GM20000 (cell line): ENCODE results near the gene UBXN11.

Source experiments
- DNase-seq: peaks from one replicate; pipeline ENCODE4 v3.0.0; 2012; ENCODE audit warnings: low spot score
- TF ChIP-seq, protein P1 (sequence below): IDR thresholded peaks from 2 replicates; pipeline ENCODE4 v1.5.1; 2012; ENCODE audit warnings: mild to moderate bottlenecking, control low read depth; ENCODE audit errors: extremely low read depth, missing control alignments

Gene UBXN11

DNA sequence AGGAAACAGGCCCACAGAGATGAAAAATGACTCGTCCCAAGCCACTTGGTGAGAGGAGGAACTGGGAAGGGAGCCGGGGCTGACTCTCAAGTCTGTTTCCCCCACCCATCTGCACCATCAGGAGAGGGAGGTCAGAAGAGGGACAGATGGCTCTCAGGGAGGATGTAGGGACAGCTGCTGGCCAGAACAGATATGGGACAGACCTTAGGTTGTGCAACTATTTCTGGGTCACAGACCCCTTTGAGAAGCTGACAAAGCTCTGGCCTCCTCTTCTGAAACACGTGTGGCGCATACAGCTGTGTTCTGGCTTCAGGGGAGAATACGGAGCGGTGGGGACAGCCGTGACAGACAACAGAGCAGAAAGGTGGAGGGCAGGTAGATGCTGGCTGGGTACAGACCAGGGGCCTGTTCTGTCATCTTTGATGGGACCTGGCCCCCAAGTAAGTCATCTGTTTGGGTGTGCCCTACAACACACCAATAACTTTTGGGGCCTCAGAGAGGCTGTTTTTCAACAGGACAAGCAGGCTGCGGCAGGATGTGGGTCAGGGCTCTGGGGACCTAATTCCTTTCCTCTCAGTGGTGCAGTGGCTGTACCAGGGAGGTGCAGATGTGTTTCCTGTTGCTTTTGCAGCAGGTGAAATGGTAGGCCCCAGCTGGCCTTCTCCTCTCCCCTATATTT lies 19.3 kb downstream of the UBXN11 start:
- DNase-seq, result peak; percentile 73
- TF ChIP-seq, protein P1, sequence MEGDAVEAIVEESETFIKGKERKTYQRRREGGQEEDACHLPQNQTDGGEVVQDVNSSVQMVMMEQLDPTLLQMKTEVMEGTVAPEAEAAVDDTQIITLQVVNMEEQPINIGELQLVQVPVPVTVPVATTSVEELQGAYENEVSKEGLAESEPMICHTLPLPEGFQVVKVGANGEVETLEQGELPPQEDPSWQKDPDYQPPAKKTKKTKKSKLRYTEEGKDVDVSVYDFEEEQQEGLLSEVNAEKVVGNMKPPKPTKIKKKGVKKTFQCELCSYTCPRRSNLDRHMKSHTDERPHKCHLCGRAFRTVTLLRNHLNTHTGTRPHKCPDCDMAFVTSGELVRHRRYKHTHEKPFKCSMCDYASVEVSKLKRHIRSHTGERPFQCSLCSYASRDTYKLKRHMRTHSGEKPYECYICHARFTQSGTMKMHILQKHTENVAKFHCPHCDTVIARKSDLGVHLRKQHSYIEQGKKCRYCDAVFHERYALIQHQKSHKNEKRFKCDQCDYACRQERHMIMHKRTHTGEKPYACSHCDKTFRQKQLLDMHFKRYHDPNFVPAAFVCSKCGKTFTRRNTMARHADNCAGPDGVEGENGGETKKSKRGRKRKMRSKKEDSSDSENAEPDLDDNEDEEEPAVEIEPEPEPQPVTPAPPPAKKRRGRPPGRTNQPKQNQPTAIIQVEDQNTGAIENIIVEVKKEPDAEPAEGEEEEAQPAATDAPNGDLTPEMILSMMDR, result no peak

DNA sequence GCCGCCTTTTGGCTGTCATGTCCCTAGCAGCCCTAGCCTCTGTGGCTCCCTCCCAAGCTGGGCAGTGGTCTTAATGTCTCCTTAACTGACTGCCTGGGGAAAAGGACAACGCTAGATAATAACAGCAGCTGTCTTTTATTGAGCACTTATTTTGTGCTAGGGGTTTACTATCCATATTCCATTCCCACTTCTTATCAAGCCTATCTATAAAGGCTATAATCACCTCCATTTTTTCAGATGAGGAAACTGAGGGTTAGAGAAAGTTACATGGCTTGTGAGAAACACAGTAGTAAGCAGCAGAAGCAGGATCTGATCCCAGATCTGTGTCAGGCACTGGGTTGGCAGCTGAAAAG lies 20.4 kb downstream of the UBXN11 start:
- TF ChIP-seq, protein P1, result no peak
- no peak for DNase-seq

DNA sequence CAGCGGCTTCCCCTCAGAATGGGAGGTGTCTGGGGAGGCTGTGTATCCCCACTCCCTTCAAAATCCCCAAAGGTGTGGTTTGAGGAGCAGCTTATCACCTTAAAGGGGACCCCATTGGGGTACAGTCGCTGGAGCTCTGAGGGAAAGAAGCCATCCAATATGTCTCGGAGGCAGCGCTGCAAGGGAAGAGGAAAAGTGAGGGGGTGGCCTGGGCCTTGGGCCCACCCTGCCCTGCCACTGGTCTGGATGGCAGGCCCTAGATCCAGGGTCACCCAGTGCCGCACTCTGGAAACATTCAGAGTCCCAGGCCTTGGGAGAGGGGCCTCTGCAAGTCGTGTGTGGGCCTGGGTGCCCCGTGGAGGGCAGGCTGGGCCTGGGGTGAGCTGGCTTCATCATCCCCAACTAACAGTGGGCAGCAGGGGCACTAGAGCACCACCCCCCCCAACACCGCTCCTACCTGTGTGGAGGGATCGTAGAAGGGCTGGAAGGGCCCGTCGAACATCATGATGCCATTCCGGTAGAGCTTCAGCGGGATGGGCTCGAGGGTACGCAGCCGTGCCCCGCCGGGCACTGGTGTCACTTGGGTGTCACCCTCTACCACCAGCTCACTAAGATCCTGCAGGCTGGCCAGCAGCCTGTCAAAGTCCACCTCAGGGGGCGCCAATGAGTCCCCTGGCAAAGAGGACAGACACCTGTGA lies 20.9 kb downstream of the UBXN11 start:
- DNase-seq, result peak; percentile 73
- TF ChIP-seq, protein P1, result peak; percentile 53

DNA sequence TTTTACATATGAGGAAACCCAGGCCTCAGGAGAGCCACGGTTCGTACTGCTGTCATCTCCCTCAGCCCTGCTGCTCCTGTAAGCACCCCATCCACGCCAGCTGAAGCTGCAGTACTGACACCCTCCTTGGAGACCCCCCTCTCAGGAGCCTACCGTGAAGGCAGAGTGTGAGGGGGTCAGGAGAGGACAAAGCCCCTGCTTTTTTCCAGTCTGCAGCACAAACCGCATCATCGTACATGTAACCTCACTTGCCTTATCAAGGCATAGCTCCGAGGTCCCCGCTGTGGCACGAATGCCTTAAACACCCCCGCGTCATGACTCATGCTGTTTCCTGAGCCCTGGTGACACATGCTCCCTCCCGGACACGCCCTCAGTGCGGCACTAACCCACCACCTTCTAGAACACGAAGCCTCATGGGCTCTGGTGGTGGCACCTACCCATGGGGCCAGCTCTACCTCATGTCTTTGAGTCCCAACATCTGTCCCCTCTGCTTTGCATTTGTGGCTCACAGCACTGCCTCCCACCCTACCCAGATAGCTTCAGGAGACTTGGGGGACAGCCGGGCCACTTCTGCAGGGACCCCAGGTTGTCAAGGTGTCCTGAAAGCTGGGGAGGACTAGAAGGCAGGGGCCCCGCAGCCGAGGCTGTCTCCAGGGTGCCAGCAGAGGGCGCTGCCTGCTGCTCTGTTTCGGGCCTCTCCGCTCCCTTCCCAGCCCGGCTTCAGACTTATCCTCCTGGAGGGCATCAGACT lies 21.7 kb downstream of the UBXN11 start:
- TF ChIP-seq, protein P1, result peak; percentile 91

DNA sequence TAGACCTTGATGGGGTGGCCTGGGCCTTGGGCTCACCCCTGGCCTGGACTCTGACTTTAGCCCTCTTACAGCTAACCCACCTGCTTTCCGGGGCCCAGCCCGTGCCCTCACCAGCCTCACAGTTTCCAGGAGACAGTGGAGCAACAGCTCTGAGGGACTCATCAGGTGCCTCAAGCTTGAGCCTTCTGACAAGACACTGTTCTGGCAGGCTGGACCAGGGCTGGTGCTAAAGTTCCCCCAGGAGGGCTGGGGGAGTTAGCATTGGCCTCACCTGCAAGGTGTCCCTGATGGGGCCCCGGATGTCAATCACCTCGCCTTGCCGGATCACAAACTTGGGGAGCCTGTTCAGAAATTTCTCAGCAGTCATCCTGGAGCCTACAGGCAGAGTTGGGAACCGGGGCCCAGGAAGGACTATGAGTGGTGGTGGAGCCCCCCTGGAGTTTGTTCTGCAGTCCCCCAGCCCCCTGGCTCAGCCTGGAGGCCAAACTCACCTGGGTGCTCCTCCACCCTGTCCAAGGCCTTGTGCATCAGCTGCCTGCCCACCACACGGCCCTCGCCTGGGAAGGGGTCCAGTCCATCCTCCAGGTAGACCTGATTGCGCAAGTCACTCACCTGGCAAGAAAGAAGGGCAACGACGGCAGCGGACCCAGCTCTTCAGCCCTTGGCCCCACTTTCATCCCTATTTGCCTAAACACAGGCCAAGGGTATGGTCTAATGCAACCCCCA lies 22.4 kb downstream of the UBXN11 start:
- DNase-seq, result no peak

More for the DNA sequence above, 21.7 kb downstream of the UBXN11 start:
- DNase-seq, result peak; percentile 84

DNA sequence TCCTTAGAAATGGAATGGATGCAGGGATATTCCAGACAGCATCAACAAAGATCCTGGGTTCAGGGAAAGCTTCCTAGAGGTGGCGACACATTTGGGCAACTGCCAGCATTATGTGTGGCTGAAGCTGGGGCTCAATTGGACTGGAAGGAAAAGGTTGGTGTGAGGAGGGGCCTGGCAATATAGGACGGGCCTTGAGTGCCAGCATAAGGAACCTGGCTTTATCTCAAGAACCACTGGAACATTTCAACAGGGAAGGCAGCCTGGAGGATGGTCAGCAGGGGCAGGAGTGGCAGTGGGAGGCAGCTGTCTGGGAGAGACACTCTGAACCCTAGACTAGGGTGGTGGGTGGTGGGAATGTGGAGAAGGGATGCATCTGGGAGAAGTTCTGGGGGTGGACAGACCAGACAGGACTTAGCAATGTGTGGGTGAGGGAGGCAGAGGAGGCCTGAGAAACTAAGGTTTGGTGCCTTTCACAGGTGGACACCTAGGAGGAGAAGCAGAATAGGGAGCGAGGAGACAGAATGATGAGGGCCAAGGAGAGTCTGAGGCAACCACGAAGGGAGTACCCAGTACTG lies 23.1 kb downstream of the UBXN11 start:
- TF ChIP-seq, protein P1, result no peak
- no peak for DNase-seq

More for the DNA sequence above, 22.4 kb downstream of the UBXN11 start:
- TF ChIP-seq, protein P1, result no peak
